LNCaP clone FGC (cell line): Measurements from ENCODE around the gene BFSP1.
A peak's percentile ranks its signal among the peaks of the same experiment; 100 is the strongest.

Source experiments
- DNase-seq: peaks from one replicate; pipeline ENCODE4 v3.0.0-alpha.2; 2011; ENCODE audit warnings: low read depth
- H3K4me3 ChIP-seq: 2 replicates; pipeline ENCODE4 v1.5.1; 2011; ENCODE audit warnings: mild to moderate bottlenecking, low read depth, low read length, control low read depth
- TF ChIP-seq, protein P1 (sequence below): IDR thresholded peaks from 2 replicates; pipeline ENCODE4 v1.5.1; 2012; ENCODE audit warnings: mild to moderate bottlenecking; ENCODE audit not compliant: control insufficient read depth, insufficient read depth; ENCODE audit errors: extremely low read depth

BFSP1 gene

DNA sequence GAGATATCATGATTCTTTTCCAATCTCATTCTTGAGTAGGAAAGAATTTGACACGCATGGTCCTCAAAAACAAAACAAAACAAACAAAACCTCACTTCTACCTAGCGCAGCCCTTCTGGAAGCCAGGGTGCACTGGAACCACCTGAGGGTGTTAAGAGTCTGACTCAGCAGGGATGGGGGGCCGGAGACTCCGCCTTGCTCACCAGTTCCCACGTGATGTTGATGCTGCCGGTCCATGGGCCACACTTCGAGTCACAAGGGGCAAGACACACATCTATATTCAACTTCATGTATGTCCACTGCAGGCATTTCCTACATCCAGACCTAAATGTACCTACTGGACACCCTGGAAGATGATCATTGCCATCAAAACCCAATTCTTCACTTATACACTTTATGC lies 30.4 kb downstream of the BFSP1 start:
- no peak for DNase-seq
- TF ChIP-seq, protein P1, sequence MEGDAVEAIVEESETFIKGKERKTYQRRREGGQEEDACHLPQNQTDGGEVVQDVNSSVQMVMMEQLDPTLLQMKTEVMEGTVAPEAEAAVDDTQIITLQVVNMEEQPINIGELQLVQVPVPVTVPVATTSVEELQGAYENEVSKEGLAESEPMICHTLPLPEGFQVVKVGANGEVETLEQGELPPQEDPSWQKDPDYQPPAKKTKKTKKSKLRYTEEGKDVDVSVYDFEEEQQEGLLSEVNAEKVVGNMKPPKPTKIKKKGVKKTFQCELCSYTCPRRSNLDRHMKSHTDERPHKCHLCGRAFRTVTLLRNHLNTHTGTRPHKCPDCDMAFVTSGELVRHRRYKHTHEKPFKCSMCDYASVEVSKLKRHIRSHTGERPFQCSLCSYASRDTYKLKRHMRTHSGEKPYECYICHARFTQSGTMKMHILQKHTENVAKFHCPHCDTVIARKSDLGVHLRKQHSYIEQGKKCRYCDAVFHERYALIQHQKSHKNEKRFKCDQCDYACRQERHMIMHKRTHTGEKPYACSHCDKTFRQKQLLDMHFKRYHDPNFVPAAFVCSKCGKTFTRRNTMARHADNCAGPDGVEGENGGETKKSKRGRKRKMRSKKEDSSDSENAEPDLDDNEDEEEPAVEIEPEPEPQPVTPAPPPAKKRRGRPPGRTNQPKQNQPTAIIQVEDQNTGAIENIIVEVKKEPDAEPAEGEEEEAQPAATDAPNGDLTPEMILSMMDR: no peak

DNA sequence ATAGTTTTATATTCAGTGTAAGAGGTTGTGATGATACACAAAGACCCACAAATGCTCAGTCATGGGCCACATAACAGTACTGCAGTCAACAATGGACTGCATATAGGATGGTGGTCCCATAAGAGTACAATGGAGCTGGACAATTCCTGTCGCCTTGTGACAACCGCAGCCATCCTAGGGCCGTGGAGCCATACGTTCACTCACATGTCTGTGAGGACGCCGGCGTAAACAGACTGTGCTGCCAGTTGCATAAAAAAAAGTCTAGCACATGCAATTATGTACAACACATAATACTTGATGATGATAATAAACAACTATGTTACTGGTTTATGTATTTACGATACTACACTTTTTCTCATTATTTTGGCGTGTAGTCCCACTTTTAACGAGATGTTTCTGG lies 30.9 kb downstream of the BFSP1 start:
- no peak overlapping the region for H3K4me3 ChIP-seq
- TF ChIP-seq, protein P1: no peak
- DNase-seq: no peak

More for the DNA sequence above, 30.4 kb downstream of the BFSP1 start:
- H3K4me3 ChIP-seq: no peak overlapping the region

DNA sequence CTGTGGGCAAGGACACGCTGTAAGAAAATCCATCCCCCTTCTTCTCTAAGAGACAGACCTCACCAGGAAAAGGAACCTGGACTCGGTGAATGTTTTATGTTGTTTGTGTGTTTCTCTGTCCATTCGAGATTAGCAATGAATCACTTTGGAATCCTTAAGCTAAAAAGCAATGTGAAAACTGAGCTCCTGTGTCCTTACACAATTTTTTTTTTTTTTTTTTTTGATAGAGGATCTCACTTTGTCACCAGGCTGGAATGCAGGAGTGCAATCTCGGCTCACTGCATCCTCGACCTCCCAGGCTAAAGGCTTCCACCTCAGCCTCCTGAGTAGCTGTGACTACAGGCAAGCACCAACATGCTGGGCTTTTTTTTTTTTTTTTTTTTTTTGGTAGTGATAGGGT lies 32.1 kb downstream of the BFSP1 start:
- no peak overlapping the region for H3K4me3 ChIP-seq
- TF ChIP-seq, protein P1: no peak
- DNase-seq: no peak

DNA sequence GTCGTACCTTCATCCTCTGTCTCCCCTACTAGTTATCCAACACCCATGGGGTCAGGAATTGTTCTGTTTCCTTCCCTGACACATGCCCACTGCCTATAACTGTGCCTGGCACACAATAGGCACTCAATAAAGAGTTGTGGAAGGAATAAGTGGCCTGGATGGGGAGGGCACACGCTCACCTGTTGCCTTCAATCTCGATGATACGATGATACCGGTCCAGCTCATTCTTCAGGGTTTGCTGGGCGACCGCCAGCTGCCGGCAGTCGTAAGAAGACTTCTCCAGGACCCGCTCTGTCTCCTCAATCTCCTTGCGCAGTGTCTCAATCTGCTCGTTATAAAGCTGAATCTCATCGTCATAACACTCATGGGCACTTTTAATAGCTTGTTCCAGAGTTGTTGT lies 32.5 kb downstream of the BFSP1 start:
- TF ChIP-seq, protein P1: no peak
- no peak overlapping the region for H3K4me3 ChIP-seq
- DNase-seq: no peak

DNA sequence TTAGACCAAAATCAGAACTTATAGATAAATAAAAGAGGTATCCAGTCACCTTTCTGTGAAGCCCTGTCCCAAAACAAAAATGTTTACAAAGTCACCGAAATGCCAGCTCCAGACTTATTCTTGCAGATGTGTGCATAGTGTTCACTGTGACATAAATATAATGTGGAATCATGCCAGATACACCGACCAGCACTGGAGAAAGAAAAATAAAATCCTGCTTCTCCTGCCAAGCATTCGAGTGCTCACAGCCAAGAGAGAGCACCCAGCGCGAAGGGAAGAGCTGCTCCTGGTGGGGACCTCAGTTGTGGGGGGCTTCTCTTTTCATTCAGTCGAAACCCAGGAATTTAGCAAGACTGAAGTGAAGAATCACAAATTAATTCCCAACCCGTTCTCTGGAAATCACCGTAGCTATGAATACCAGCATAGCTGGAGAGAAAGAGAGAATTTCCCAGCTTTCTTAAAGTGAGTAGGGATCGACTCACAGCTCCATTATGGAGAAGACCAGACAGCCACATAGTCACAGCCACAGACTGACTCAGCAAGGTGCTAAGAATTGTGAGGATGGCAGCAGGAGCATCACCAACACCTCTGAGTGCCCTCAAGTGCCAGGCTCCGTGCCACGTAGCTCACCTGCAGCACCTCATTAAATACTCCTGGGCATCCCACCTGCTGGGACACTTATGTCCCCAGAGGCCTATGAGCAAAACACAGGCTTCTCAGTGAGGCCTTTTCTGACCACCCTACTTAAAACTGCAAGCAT lies 33.2 kb downstream of the BFSP1 start:
- no peak overlapping the region for H3K4me3 ChIP-seq
- TF ChIP-seq, protein P1: no peak
- DNase-seq: peak; percentile 25

DNA sequence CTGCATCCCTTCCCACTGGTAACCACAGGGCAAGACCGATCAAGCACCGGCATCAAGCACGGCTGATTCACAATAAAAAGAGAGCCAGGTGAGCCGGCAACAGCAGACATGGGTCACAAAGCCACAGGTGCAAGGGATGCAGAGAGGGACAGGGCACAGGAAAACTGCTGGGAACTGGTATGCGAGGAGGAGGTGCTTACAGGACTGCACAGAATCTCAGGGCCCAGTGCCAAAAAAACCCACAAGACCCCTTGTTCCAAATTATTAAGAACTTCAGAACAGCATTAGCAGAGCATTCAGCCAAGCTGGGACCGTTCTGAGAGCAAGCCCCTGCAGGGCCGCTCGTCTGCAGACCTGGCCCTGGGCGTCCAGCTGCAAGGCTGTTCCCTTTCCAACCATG lies 35.4 kb downstream of the BFSP1 start:
- no peak for DNase-seq
- H3K4me3 ChIP-seq: no peak overlapping the region
- TF ChIP-seq, protein P1: no peak

DNA sequence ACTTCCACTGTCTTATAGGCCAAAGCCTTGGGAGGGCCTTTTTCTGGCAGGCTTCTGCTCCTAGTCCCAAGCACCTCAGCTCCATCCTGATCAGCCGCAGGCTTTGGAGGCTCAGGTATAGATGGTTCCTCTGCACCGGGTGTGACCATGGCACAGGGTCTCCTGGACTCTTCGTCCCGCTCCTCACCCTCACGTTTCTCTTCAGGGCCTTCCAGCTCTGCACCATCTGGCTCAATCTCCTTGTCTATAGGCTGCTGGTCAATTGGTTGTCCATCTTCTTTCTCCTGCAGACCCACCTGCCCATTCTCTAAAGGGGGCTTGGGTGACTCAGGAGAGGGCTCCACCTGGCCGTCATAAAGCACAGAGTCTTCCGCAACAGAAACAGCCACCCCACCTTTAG lies 37.0 kb downstream of the BFSP1 start:
- TF ChIP-seq, protein P1: no peak
- no peak overlapping the region for H3K4me3 ChIP-seq
- DNase-seq: no peak
